ENCODE data around the gene NDST1. TPM values are rescaled to one million over a fixed set of nuclear protein-coding genes. Genes with fewer than 3 reads are reported as not detected.

NDST1 gene
- total RNA-seq, 4 donors from 2014 or later: 32.4 to 104 (median 42.6) TPM

GRCh38 chr5:150600616-150601490 is 92.9 kb downstream of the NDST1 start:
- no peak for TF ChIP-seq CTCF (IDR thresholded peaks at IDR 0.05; ENCODE audit: low read depth)

- no peak for TF ChIP-seq CTCF (IDR thresholded peaks at IDR 0.05; ENCODE audit: low read depth)
These were observed 93.8 kb downstream of the NDST1 start for GRCh38 chr5:150601491-150602345.

- no peak for TF ChIP-seq CTCF (IDR thresholded peaks at IDR 0.05; ENCODE audit: low read depth)
These were observed 95.1 kb downstream of the NDST1 start for GRCh38 chr5:150603052-150603451.

GRCh38 chr5:150603491-150603890 is 95.6 kb downstream of the NDST1 start:
- no peak for TF ChIP-seq CTCF (IDR thresholded peaks at IDR 0.05; ENCODE audit: low read depth)

- TF ChIP-seq CTCF (IDR thresholded peaks at IDR 0.05; ENCODE audit: low read depth): no peak
These were observed 96.1 kb downstream of the NDST1 start for GRCh38 chr5:150604010-150604409.

GRCh38 chr5:150604894-150605440 is 97.0 kb downstream of the NDST1 start:
- no peak for TF ChIP-seq CTCF (IDR thresholded peaks at IDR 0.05; ENCODE audit: low read depth)

- no peak for TF ChIP-seq CTCF (IDR thresholded peaks at IDR 0.05; ENCODE audit: low read depth)
These were observed 97.6 kb downstream of the NDST1 start for GRCh38 chr5:150605546-150605945.
